HG02970 (cell line): Measurements from ENCODE around the gene DPH5.
"Not testable (repeated sequence)": the region's sequence is repeated elsewhere in the genome, so short reads cannot be mapped to it uniquely, and the experiment has no call there.

Experiments used
- ATAC-seq: cut with Tn5 transposase; IDR thresholded peaks from one replicate; pipeline ENCODE4 v1.9.1; 2021; ENCODE audit warnings: mild to moderate bottlenecking, moderate library complexity, moderate number of reproducible peaks; ENCODE audit not compliant: unreplicated experiment, low FRiP score

DPH5 gene

GRCh38 chr1:100948721-100949405 lies 76.7 kb downstream of the DPH5 start:
- ATAC-seq = not testable (repeated sequence)

- not testable (repeated sequence) for ATAC-seq
Observed at GRCh38 chr1:100947816-100948215, 77.8 kb downstream of the DPH5 start.

- ATAC-seq = not testable (repeated sequence)
Observed at GRCh38 chr1:100946064-100946463, 79.5 kb downstream of the DPH5 start.

GRCh38 chr1:100943533-100943932 lies 82.1 kb downstream of the DPH5 start:
- ATAC-seq = no peak

GRCh38 chr1:100942304-100943046 lies 83.1 kb downstream of the DPH5 start:
- no peak for ATAC-seq

GRCh38 chr1:100941580-100942216 lies 83.9 kb downstream of the DPH5 start:
- ATAC-seq = no peak

- no peak for ATAC-seq
Observed at GRCh38 chr1:100941098-100941527, 84.5 kb downstream of the DPH5 start.
